Measurements from ENCODE around the gene TMEM114. TPM values are rescaled to one million over a fixed set of nuclear protein-coding genes. Genes with fewer than 3 reads are reported as not detected.

TMEM114 gene
- total and polyA plus RNA-seq, 2 donors (not counting 1 experiment from before 2014, with no cell fraction given), result not detected

DNA sequence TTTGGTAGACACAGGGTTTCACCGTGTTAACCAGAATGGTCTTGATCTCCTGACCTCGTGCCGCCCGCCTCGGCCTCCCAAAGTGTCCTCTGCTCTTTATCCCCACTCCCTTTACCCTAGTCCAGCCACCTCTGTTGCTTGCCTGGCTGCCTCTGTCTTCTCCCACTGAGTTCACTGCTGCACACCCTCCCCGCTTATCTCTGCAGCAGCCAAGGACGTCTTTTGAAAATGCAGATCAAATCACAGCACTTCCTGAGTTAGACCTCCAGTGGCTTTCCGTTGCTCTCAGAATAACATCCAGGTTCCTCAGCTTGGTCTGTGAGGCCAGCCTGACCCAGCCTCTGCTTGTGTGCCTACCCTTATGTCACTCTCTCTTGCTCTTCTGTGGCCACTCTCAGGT is 36.6 kb upstream of the TMEM114 start:
- no peak overlapping the region for H2AFZ ChIP-seq (ENCODE audit: low read length)
- H3K4me3 ChIP-seq (replicated peaks in 1 of 4; ENCODE audit: control extremely low read depth in 1 of 4, insufficient read depth in 1 of 4, low read depth in 3 of 4, low read length in 4 of 4), result no peak overlapping the region
- H3K9me3 ChIP-seq (ENCODE audit: control insufficient read depth, insufficient read depth, low read depth, low read length), result no peaks in the 10 kb centered on the region
- no peaks in the 10 kb centered on the region for H3K27me3 ChIP-seq (ENCODE audit: control insufficient read depth, insufficient read depth, low read length)
- peaks cover 27% of the 10 kb centered on the region for H3K79me2 ChIP-seq (ENCODE audit: control insufficient read depth, insufficient read depth, low read length)
- peaks cover 2% of the 10 kb centered on the region for H3K4me1 ChIP-seq (ENCODE audit: control insufficient read depth, extremely low read depth, insufficient read depth, low read length)
- H3K27ac ChIP-seq (ENCODE audit: insufficient read depth, low read length), result no peak overlapping the region
- no peak for TF ChIP-seq EZH2 (IDR thresholded peaks at IDR 0.05; ENCODE audit: low read length, missing control alignments)
- no peak overlapping the region for H3K9ac ChIP-seq (ENCODE audit: insufficient read depth, low read length)
- no peak for DNase-seq (ENCODE audit: low read depth in 2 of 2)
- peaks cover 27% of the 10 kb centered on the region for H3K36me3 ChIP-seq (ENCODE audit: control insufficient read depth, insufficient read depth, low read length)
- H3K4me2 ChIP-seq (ENCODE audit: extremely low read depth, insufficient read depth, low read length), result no peak overlapping the region
- H4K20me1 ChIP-seq (ENCODE audit: control insufficient read depth, extremely low read depth, insufficient read depth, low read length), result no peaks in the 10 kb centered on the region

DNA sequence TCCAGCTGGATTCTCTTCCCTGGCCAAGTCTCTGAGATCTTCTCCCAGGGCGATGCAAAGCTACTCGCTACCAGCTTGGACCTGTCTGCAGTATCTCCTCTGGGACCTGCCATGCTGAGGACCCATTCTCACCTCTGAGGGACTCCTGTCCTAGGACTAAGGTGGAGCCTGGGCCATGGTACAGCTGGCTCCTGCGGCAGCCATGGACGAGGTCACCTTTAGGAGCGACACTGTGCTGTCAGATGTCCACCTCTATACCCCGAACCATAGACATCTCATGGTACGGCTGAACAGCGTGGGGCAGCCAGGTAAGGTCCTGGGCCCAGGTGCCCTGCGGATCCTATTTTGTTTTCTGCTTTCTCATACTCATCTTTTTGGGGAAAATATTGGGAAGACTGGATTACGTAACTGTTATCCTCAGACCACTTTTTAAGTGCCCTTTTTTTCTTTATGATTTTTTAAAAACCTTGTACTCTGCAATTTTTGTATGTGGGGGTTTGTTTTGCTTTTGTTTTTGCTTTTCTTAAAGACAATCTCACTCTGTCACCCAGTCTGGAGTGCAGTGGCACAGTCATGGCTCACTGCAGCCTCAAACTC is 35.3 kb upstream of the TMEM114 start:
- Histone ChIP-seq H3K36me3 (ENCODE audit: control insufficient read depth, insufficient read depth, low read length) (peaks cover 25% of the 10 kb centered on the region), H4K20me1 (ENCODE audit: control insufficient read depth, extremely low read depth, insufficient read depth, low read length) (no peaks in the 10 kb centered on the region), H3K4me3 (replicated peaks in 1 of 4; ENCODE audit: control extremely low read depth in 1 of 4, insufficient read depth in 1 of 4, low read depth in 3 of 4, low read length in 4 of 4) (no peak overlapping the region), H2AFZ (ENCODE audit: low read length) (no peak overlapping the region), H3K4me1 (ENCODE audit: control insufficient read depth, extremely low read depth, insufficient read depth, low read length) (peaks cover 2% of the 10 kb centered on the region), H3K9ac (ENCODE audit: insufficient read depth, low read length) (no peak overlapping the region), H3K4me2 (ENCODE audit: extremely low read depth, insufficient read depth, low read length) (no peak overlapping the region), H3K27me3 (ENCODE audit: control insufficient read depth, insufficient read depth, low read length) (no peaks in the 10 kb centered on the region), H3K79me2 (ENCODE audit: control insufficient read depth, insufficient read depth, low read length) (peaks cover 30% of the 10 kb centered on the region), H3K27ac (ENCODE audit: insufficient read depth, low read length) (no peak overlapping the region), H3K9me3 (ENCODE audit: control insufficient read depth, insufficient read depth, low read depth, low read length) (no peaks in the 10 kb centered on the region)
- DNase-seq (ENCODE audit: low read depth in 2 of 2), result no peak
- TF ChIP-seq, protein P1, sequence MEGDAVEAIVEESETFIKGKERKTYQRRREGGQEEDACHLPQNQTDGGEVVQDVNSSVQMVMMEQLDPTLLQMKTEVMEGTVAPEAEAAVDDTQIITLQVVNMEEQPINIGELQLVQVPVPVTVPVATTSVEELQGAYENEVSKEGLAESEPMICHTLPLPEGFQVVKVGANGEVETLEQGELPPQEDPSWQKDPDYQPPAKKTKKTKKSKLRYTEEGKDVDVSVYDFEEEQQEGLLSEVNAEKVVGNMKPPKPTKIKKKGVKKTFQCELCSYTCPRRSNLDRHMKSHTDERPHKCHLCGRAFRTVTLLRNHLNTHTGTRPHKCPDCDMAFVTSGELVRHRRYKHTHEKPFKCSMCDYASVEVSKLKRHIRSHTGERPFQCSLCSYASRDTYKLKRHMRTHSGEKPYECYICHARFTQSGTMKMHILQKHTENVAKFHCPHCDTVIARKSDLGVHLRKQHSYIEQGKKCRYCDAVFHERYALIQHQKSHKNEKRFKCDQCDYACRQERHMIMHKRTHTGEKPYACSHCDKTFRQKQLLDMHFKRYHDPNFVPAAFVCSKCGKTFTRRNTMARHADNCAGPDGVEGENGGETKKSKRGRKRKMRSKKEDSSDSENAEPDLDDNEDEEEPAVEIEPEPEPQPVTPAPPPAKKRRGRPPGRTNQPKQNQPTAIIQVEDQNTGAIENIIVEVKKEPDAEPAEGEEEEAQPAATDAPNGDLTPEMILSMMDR (conservative IDR thresholded peaks at IDR 0.05 in 1 of 2, IDR thresholded peaks at IDR 0.05 in 1 of 2; ENCODE audit: low read depth in 1 of 2, low read length in 2 of 2), result no peak
- TF ChIP-seq EZH2 (IDR thresholded peaks at IDR 0.05; ENCODE audit: low read length, missing control alignments), result no peak

DNA sequence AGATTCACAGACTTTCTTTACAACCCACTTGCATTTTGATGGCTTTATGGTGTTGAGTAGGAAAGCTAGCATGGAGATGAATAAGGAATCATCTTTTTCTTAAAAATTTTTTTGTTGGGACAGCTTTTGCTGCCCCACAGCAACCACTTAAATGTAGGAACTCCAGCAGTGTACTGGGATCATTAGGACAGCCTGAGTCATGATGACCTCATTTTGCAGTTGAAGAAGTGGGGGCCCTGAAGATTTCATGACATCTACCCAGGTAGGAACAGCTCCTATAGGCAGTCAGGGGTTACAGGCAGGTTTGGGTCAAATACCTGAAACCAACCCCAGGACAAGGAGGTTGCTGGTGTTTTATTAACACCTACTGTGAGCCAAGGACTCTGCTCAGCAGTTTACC is 33.3 kb upstream of the TMEM114 start:
- no peak for TF ChIP-seq EZH2 (IDR thresholded peaks at IDR 0.05; ENCODE audit: low read length, missing control alignments)
- TF ChIP-seq, protein P1 (conservative IDR thresholded peaks at IDR 0.05 in 1 of 2, IDR thresholded peaks at IDR 0.05 in 1 of 2; ENCODE audit: low read depth in 1 of 2, low read length in 2 of 2), result no peak
- peak; percentile 17 to 35 for DNase-seq (ENCODE audit: low read depth in 2 of 2)
- Histone ChIP-seq H3K9me3 (ENCODE audit: control insufficient read depth, insufficient read depth, low read depth, low read length) (no peaks in the 10 kb centered on the region), H2AFZ (ENCODE audit: low read length) (no peak overlapping the region), H3K4me2 (ENCODE audit: extremely low read depth, insufficient read depth, low read length) (no peak overlapping the region), H3K9ac (ENCODE audit: insufficient read depth, low read length) (no peak overlapping the region), H3K27me3 (ENCODE audit: control insufficient read depth, insufficient read depth, low read length) (no peaks in the 10 kb centered on the region), H3K4me1 (ENCODE audit: control insufficient read depth, extremely low read depth, insufficient read depth, low read length) (peaks cover 2% of the 10 kb centered on the region), H4K20me1 (ENCODE audit: control insufficient read depth, extremely low read depth, insufficient read depth, low read length) (no peaks in the 10 kb centered on the region), H3K27ac (ENCODE audit: insufficient read depth, low read length) (no peak overlapping the region), H3K36me3 (ENCODE audit: control insufficient read depth, insufficient read depth, low read length) (peaks cover 10% of the 10 kb centered on the region), H3K79me2 (ENCODE audit: control insufficient read depth, insufficient read depth, low read length) (peaks cover 30% of the 10 kb centered on the region), H3K4me3 (replicated peaks in 1 of 4; ENCODE audit: control extremely low read depth in 1 of 4, insufficient read depth in 1 of 4, low read depth in 3 of 4, low read length in 4 of 4) (no peak overlapping the region)

Data from fibroblast of lung (primary cell).